ENCODE data around the gene VPS35L.

DNA sequence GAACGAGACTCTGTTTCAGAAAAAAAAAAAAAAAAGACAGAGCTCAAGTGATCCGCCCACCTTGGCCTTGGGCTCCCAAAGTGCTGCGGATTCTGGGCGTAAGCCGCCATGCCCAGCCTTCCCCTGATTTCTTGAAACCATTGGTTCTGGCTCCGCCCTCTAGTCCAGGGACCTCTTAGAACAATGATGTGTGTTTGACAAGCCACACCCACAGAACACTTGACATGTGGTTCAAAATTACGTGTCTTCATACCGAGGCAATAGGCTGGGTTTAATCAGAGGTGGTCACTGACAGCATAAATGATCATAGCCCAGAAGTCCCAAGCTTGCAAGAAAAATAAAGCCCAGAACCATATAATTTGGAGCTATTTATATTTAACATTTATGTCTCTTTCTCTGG lies 139.5 kb downstream of the VPS35L start:
- TF ChIP-seq, protein P1, sequence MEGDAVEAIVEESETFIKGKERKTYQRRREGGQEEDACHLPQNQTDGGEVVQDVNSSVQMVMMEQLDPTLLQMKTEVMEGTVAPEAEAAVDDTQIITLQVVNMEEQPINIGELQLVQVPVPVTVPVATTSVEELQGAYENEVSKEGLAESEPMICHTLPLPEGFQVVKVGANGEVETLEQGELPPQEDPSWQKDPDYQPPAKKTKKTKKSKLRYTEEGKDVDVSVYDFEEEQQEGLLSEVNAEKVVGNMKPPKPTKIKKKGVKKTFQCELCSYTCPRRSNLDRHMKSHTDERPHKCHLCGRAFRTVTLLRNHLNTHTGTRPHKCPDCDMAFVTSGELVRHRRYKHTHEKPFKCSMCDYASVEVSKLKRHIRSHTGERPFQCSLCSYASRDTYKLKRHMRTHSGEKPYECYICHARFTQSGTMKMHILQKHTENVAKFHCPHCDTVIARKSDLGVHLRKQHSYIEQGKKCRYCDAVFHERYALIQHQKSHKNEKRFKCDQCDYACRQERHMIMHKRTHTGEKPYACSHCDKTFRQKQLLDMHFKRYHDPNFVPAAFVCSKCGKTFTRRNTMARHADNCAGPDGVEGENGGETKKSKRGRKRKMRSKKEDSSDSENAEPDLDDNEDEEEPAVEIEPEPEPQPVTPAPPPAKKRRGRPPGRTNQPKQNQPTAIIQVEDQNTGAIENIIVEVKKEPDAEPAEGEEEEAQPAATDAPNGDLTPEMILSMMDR (IDR thresholded peaks at IDR 0.05): no peak
- TF ChIP-seq EZH2 (IDR thresholded peaks at IDR 0.05; ENCODE audit: borderline replicate concordance, insufficient read depth, low read depth, low read length, poor library complexity, severe bottlenecking): no peak
